GM19468 (cell line): ENCODE data around the gene BCAS1.
A peak's percentile ranks its signal among the peaks of the same experiment; 100 is the strongest.
"Not testable (repeated sequence)": the region's sequence is repeated elsewhere in the genome, so short reads cannot be mapped to it uniquely, and the experiment has no call there.

Experiments
- ATAC-seq: cut with Tn5 transposase; IDR thresholded peaks from one replicate; pipeline ENCODE4 v1.9.1; 2021; ENCODE audit warnings: mild to moderate bottlenecking, moderate library complexity, moderate number of reproducible peaks; ENCODE audit not compliant: unreplicated experiment; ENCODE audit errors: extremely low read depth

Gene BCAS1

DNA sequence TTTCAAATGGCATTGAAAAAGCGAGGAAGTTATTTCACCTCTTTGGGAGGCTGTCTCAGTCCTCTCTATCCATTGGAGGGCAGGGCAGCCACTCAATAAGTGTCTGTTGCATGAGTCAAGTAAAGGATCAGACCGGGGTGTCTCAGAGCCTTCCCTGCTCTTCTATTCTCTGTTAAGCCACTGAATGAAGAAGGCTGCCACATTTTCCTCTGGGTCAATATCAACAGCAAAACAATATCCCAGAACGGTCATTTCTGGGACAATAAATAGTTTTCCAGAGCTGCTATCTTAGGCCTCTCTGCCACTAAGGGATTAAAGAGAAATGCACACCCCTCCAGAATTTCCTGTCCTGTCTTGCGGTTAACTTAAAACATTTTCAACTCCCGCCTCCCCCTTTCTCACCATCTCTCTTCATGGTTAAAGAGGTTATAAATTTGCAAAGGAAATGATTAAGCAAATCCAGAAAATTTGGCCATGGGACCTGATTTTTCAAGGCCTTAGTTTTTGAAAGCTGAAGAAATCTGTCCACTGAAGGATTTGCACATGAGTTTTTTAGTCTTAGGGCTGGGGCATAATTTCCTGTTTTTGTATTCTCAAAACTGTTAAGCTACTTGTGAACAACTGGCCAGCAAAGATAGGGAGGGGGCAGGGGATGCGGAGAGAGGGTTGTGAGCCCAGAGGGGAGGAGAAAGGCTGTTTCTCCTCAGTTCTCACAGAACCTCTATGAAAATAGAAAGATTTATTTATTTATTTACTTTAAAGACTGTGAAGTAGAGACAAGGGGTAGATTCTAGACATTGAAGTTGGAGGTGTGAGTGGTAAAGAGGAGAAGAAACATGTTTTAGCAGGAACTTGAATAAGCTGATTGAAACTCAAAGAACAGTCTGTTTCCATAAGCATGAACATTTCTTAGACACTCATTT lies 135.7 kb downstream of the BCAS1 start:
- no peak for ATAC-seq

DNA sequence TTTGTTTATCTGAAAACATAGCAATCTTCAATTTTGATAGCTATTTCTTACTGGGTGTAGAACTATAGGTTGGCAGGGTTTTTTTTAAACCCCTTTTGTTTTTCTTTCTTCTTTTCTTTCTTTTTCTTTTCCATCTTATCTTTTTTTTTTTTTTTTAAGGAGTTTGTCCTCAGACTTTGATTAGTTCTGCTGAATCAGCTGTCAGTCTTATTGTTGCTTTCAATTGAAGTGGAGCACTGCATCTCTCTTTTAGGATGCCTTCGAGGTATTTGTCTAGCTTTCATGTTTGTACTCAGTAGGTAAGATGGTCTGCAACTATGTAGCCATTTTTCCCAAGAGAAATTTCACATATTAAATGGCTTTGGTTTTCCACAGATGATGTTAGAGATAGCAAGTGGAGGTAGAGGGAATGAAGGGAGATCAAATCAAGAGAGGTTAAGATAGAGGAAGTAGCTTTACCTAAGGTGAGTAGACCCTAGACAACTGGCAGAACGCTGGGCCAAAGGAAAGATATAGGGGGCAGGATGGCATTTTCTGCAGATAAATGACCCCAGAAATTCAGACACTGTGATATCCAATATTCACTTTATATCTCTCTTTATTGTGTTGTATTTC lies 137.1 kb downstream of the BCAS1 start:
- no peak for ATAC-seq

DNA sequence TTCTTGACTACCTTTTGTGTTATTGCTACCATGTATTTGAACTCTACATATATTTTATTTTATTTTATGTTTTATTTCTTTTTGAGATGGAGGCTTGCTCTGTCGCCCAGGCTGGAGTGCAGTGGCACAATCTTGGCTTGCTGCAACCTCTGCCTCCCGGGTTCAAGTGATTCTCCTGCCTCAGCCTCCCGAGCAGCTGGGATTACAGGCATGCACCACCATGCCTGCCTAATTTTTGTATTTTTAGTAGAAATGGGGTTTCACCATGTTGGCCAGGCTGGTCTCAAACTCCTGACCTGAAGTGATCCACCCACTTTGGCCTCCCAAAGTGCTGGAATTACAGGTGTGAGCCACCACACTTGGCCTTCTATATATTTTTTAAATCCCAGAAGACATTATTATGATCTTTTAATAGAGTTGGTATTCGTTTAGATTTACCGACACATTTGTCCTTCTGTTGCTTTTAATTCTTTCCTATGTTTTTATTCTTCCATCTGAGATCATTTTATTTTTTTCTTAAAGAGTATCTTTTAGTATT lies 137.7 kb downstream of the BCAS1 start:
- not testable (repeated sequence) for ATAC-seq

DNA sequence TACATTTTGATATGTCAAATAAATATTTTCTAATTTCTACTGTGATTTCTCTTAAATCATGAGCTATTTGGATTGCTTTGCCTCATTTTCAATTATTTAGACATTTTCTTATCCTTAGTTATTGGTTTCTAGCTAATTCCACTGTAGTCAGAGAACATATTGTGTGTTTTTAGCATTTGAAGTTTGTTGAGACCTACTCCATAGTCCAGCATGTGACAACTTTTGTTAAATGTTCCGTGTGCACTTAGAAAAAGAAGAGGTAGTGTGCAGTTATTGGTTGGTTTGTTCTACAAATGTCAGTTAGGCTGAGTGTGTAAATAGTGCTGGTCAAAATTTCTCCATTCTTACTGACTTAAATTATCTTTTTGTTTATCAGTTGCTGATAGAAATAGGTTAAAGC lies 138.8 kb downstream of the BCAS1 start:
- no peak for ATAC-seq

DNA sequence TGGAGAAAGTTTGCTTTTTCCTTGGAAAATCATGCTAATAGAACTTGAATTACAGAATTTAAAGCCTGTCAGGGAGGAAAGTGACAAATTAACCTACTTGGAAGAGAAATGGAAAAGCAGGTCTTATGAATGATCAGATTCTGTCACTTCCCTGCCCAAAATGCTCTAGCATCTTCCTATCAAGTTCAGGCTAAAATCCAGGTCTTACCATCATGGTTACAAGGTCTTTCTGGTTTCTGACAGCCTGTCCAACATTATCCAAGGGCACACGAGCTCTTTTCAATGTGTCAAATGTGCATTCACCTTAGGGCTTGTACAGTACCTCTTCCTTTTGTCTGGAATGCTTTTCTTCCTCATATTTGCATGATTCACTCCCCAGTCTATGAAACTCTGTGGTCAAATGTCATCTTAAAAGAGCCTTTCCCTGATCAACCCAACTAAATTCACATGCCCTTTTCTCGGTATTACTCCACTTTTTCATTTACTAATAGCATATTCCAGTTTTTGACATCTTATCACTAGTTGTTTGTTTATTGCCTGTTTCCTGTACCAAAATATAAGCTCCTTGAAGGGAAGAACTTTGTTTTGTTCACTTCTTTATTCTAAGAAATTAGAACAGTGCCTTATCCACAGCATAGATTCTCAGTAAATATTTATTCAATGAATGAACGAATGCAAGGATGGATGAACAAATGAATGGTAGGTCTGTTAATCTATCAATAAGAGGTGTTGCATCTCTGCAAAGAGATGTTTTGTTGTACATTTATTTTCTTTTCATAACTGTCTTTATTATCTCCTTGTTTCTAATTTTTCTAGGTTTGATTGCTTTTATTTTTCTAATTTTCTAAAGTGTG lies 139.5 kb downstream of the BCAS1 start:
- ATAC-seq: no peak

DNA sequence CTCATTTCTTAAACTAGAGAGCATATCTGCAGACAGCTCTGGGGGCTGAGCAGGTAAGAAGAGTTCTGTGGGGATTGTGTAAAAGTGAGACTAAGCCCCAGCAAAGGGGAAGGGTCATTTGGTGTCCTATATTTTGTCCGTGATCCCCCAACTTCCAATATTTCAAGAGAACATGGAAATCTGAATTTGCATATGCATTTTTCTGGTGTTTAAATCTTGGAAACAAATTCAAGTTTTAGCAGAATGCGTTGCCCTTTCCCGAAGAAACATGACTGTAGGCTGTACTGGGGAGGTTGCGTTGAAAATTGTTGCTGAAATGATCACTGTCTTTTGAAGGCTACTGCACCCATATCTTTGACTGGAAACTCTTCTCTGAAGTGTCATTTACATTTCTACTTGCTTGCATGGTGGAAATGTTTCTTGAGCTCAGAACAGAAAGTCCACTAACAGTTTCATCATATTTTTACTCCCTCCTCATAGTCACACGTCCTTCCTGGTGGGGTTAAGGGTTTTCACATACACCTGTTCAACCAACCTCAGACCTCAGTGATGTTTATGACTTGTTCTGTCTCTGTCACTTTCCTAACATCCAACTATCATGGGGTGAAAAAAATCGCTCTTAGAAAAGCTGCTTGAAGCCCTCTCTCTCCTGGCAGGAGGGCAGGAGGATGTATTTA lies 140.3 kb downstream of the BCAS1 start:
- peak; percentile 70 for ATAC-seq

DNA sequence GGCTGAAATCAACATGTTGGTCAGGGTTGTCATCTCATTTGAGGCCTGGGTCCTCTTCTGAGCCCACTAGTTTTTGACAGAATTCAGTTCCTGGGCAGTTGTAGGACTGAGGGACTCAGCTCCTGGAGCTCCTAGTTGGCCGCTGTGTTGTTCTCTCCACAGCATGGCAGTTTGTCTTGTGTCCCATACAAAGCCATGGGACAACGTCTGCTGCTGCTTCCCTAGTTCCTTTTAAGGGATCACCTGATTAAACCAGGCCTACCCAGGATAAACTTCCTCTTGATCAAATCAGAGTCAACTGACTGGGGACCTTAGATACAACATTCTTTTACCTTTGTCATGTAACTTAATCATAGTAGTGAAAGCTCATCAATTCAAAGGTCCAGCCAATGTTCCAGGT lies 141.0 kb downstream of the BCAS1 start:
- no peak for ATAC-seq

DNA sequence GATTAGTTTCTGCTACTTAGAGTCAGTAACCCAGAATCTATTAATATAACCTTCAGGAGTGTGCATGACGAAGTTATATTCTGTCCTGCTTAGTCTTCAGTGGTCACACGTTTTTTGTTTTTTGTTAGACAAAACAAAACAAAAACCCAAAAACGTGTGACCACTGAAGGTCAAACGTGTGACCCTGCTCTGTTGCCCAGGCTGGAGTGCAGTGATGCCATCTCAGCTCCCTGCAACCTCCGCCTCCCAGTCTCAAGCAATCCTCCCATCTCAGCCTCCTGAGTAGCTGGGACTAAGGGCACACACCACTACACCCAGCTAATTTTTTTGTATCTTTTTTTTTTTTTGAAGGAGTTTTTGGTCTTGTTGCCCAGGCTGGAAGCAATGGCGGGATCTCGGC lies 142.4 kb downstream of the BCAS1 start:
- no peak for ATAC-seq

DNA sequence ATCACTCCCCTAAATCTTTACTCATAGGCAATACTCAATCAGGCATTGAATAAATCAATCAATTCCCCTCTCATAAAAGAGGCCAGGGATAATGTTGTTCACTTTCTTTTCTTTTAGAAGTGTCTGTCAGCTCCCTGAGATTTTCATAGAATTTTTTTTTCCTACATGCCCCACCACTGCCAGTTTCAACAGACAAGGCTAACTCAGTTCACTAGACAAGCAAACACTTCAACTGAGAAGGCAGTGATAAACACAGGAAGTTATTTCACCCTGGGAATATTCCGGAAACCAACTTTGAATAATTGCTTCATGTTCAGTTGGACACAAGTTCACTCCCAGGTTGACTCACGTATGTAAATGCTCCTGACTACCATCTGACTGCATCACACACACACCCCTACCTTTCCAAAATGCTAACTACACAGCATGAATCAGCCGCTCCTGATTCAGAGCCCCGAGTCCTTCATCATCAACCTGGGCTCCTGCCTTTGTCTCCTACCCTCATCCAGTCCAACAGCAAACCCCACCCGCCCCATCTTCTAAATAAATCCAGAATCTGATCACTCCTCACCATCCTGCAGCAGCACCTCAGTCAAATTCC lies 143.9 kb downstream of the BCAS1 start:
- peak; percentile 32 for ATAC-seq

DNA sequence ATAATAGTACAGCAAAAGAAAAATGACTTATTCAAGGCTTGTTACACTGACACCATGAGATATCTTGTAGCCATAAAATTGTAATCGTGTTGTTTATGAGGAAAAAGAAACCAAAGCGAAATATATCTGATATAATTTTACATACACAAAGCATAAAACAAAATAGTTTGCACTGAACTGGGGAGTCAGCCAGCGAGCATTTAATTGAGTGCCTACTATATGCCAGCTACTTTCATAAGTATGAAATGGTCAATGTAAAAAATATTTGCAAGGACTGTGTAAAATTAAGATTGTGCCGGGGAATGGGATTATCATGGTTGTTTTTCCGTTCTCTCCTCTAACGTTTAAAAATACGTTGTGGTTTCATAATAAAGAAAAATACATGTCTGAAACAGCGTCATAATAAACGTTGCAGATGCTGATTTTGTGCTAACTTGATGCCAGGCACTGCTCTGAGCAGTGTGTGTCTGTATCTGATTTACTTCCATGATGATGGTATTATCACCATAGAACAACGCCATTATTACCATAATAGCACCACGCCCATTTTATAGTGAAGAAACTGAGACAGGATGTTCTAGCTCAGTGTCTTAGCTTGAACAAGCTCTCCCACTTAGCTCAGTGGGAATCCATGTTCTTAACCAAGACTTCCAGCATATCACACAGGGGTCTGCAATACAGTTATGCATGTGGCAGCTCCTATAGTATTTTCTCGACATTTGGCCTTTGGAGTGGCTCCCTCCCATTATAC lies 144.6 kb downstream of the BCAS1 start:
- ATAC-seq: no peak

DNA sequence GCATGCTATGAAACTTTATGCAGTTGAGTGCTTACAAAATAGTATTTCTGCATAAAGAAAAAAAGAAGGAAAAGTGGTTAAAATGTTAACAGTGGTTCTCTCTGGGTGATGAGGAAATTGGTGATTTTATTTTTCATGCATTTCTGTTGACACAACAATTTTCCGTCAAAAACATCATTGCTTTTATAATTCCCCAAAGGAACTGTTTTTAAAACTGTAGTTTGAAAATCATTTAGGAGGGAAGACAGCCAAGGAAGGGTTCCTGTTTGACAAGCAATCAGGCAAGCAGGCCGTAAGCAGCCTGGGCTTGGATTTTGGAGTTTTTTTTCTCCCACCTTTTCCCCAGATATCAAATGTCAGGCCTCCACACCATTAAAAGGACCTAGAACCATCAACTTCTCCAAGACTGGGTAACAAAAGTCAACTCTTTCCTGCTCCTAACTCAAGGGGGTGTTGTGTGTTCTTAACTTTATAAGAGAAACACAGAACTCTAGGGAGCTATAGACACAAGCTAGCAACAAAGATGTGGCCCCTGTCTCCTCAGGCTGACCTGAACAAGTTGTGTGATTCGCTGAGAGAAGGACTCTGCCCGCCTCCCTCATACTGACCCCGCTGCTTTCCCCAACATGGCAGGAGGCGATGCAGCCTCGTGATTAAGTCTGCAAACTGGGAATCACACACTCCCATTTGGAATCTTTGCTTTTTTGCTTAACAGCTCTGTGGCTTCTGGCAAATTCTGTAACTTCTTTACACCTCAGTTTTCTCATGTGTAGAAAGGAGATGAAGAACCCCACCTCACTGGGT lies 146.6 kb downstream of the BCAS1 start:
- ATAC-seq: no peak

DNA sequence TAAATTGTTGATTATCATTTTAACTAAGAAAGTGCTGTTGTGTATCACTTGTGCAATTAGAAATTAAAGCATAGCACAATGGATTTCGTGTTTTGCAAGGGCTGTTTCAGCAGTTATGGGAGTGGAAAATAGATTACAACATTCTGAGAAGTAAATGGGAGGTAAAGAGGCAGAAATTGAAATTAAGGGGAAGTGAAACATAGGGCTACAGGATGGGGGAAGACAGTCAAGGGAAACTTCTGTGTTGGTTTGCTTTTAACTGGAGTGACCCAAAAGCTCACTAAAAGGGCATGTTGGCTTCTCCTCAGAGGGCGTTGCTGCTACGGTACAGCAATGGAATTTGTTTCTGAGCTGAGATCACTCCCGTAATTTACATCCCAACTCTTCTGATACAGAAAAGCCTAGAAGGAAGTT lies 147.5 kb downstream of the BCAS1 start:
- no peak for ATAC-seq

DNA sequence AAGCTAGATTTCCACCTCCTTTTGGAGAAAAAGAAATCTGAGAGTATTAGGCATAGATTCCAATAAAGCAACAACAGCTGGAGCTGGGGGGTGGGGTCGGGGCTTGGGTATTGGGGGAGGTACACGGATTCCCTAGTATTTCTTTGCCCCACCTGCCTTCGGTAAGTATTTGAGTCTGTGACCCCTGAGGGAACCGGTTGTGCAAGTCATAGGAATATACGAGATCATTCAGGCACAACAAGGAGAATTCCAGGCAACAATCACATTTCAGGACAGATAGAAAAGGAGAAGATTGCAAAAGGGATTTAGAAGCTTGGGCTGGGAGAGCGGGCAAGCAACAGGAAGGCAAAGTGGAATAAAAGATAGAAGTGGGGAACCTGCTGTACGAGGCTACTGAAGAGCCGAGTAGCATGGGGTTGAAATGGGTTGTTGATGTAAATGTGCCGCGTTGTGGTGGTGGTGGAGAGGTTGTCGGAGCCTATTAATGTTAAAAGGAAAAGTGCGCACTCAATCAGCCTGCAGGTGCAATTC lies 148.9 kb downstream of the BCAS1 start:
- ATAC-seq: no peak

DNA sequence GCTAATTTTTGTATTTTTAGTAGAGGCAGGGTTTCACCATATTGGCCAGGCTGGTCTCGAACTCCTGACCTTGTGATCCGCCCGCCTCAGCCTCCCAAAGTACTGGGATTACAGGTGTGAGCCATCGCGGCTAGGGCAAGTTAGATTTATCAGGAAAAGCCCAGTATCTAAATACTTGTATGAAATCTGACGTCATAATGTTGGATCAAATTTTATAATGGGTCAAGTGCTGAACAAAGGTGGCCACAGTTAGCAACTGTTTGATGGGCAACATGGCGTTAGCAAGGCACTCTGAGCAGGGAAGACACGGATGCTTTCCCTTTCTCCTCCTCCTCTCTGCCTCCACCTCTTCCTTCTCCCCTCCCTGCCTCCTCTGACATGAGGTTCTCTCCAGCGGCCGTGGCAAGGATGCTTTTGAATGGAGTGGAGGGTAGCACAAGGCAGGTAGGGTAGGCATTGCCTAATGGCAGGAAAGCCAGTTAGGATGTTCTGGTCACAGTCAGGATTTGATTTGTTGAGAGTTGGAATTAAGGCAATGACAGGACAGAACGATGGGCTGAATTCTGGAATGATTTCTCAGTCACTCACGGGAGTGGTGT lies 149.6 kb downstream of the BCAS1 start:
- ATAC-seq: no peak

DNA sequence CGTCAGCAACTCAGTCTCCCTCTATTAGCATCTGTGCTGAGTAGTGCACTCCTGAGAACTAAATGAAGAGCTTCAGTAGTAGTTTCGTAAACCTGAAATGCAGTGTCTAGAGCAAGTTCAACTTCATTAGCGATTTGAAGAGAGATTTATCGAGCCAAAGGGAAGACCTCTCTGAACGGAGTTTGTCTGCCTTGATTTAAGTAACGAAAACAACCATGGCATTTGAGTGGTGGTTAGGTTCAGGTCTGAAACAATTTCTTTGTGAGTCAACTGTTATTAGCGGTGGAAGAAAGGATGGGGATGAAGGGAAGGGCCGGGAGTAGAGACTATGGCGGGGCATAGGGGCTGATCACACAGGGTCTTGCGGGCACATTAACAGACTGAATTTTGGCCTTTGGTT lies 150.5 kb downstream of the BCAS1 start:
- ATAC-seq: no peak

DNA sequence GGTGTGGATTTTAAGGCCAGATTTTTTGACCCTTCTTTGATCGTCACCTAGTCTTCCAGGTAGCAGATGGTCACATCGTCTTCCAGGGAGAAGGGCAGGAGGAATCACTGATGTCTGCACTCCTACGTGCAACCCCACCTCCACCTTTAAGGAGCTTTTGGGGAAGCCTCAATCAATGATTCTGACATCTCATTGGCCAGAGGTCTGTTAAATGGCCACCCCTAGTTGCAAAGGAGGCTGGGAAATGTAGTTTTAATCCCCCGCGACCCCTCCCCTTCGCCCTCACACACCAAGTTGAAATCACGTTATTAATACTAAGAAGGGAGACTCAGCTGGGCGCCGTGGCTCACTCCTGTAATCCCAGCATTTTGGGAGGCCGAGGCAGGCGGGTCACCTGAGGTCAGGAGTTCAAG lies 151.4 kb downstream of the BCAS1 start:
- ATAC-seq: no peak

DNA sequence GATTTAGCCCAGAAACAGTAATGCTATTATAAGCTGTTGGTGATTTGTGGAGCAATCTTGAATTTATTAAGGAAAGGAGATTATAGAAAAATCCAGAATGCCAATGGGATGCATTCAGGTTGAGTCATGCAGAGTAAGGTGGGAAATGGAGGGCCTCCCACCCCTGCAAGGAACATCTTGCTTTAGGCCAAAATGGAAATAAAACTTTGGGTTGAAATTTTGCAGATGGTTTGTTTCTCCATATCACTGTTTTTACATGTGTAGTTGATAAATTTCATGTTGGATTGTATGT lies 152.4 kb downstream of the BCAS1 start:
- no peak for ATAC-seq
